Measurements from ENCODE around the gene SERPINC1.
"Not testable (repeated sequence)": the region's sequence is repeated elsewhere in the genome, so short reads cannot be mapped to it uniquely, and the experiment has no call there.

The SERPINC1 gene

DNA sequence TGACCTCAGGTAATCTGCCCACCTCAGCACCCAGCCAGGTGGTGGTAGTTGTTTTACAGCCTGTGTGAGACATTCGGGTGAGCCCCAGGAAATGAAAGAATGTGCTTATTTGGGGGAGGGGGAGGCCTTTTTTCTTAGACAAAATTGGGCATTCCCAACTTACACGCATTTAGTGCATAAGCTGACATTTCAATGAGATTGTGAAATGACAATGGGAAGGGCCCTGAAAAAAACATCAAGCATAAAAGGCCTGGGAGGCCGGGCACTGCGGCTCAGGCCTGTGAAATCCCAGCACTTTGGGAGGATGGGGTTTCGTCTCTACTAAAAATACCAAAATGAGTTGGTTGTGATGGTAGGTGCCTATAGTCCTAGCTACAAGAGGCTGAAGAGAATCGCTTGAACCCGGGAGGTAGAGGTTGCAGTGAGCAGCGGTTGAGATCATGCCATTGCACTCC is 54.3 kb downstream of the SERPINC1 start:
- no peak overlapping the region for H3K9ac ChIP-seq (ENCODE audit: insufficient read length, low read depth)

GRCh38 chr1:173862146-173862768 is 54.9 kb downstream of the SERPINC1 start:
- not testable (repeated sequence) for DNase-seq (ENCODE audit: low read depth, low spot score); H3K9ac ChIP-seq (ENCODE audit: insufficient read length, low read depth)

More for the DNA sequence above, 54.3 kb downstream of the SERPINC1 start:
- TF ChIP-seq ZNF274 (IDR thresholded peaks at IDR 0.05; ENCODE audit: low read depth, low read length) (no peak), SUZ12 (IDR thresholded peaks at IDR 0.05; ENCODE audit: extremely low read depth, insufficient read depth, insufficient read length) (no peak), YY1 (IDR thresholded peaks at IDR 0.05; ENCODE audit: insufficient read depth, insufficient read length) (no peak)
- H3K27me3 ChIP-seq (ENCODE audit: insufficient read depth, insufficient read length) = no peaks in the 10 kb centered on the region
- H3K36me3 ChIP-seq (ENCODE audit: insufficient read depth, insufficient read length, low read length) = peaks cover 88% of the 10 kb centered on the region
- no peaks in the 10 kb centered on the region for H3K4me1 ChIP-seq (ENCODE audit: insufficient read depth, insufficient read length)
- H3K9me3 ChIP-seq (ENCODE audit: insufficient read depth, low read length) = no peaks in the 10 kb centered on the region
- no peak overlapping the region for H3K4me3 ChIP-seq (ENCODE audit: insufficient read length, low read depth)
- no peak for DNase-seq (ENCODE audit: low read depth, low spot score)

GRCh38 chr1:173861731-173862145 is 55.4 kb downstream of the SERPINC1 start:
- no peaks in the 10 kb centered on the region for H3K4me1 ChIP-seq (ENCODE audit: insufficient read depth, insufficient read length)
- TF ChIP-seq YY1 (IDR thresholded peaks at IDR 0.05; ENCODE audit: insufficient read depth, insufficient read length) (no peak), ZNF274 (IDR thresholded peaks at IDR 0.05; ENCODE audit: low read depth, low read length) (no peak), SUZ12 (IDR thresholded peaks at IDR 0.05; ENCODE audit: extremely low read depth, insufficient read depth, insufficient read length) (no peak)
- no peak for DNase-seq (ENCODE audit: low read depth, low spot score)
- no peak overlapping the region for H3K4me3 ChIP-seq (ENCODE audit: insufficient read length, low read depth)
- H3K27me3 ChIP-seq (ENCODE audit: insufficient read depth, insufficient read length) = no peaks in the 10 kb centered on the region
- H3K36me3 ChIP-seq (ENCODE audit: insufficient read depth, insufficient read length, low read length) = peaks cover 88% of the 10 kb centered on the region
- no peaks in the 10 kb centered on the region for H3K9me3 ChIP-seq (ENCODE audit: insufficient read depth, low read length)
- H3K9ac ChIP-seq (ENCODE audit: insufficient read length, low read depth) = no peak overlapping the region

More at GRCh38 chr1:173862146-173862768, 54.9 kb downstream of the SERPINC1 start:
- H3K9me3 ChIP-seq (ENCODE audit: insufficient read depth, low read length); H3K4me1 ChIP-seq (ENCODE audit: insufficient read depth, insufficient read length); H3K4me3 ChIP-seq (ENCODE audit: insufficient read length, low read depth); H3K27me3 ChIP-seq (ENCODE audit: insufficient read depth, insufficient read length): not testable (repeated sequence)
- H3K36me3 ChIP-seq (ENCODE audit: insufficient read depth, insufficient read length, low read length) = peaks cover 88% of the 10 kb centered on the region

GRCh38 chr1:173860065-173860464 is 57.1 kb downstream of the SERPINC1 start:
- TF ChIP-seq SUZ12 (IDR thresholded peaks at IDR 0.05; ENCODE audit: extremely low read depth, insufficient read depth, insufficient read length) (no peak), ZNF274 (IDR thresholded peaks at IDR 0.05; ENCODE audit: low read depth, low read length) (no peak), YY1 (IDR thresholded peaks at IDR 0.05; ENCODE audit: insufficient read depth, insufficient read length) (no peak)
- Histone ChIP-seq H3K36me3 (ENCODE audit: insufficient read depth, insufficient read length, low read length) (peaks cover 88% of the 10 kb centered on the region), H3K27me3 (ENCODE audit: insufficient read depth, insufficient read length) (no peaks in the 10 kb centered on the region), H3K9me3 (ENCODE audit: insufficient read depth, low read length) (no peaks in the 10 kb centered on the region), H3K9ac (ENCODE audit: insufficient read length, low read depth) (no peak overlapping the region), H3K4me3 (ENCODE audit: insufficient read length, low read depth) (no peak overlapping the region), H3K4me1 (ENCODE audit: insufficient read depth, insufficient read length) (no peaks in the 10 kb centered on the region)
- DNase-seq (ENCODE audit: low read depth, low spot score) = no peak

- not testable (repeated sequence) for H3K9ac ChIP-seq (ENCODE audit: insufficient read length, low read depth); H3K4me1 ChIP-seq (ENCODE audit: insufficient read depth, insufficient read length); H3K4me3 ChIP-seq (ENCODE audit: insufficient read length, low read depth); H3K27me3 ChIP-seq (ENCODE audit: insufficient read depth, insufficient read length); DNase-seq (ENCODE audit: low read depth, low spot score); H3K9me3 ChIP-seq (ENCODE audit: insufficient read depth, low read length)
- peaks cover 88% of the 10 kb centered on the region for H3K36me3 ChIP-seq (ENCODE audit: insufficient read depth, insufficient read length, low read length)
Measured at GRCh38 chr1:173859547-173859946, 57.6 kb downstream of the SERPINC1 start.

DNA sequence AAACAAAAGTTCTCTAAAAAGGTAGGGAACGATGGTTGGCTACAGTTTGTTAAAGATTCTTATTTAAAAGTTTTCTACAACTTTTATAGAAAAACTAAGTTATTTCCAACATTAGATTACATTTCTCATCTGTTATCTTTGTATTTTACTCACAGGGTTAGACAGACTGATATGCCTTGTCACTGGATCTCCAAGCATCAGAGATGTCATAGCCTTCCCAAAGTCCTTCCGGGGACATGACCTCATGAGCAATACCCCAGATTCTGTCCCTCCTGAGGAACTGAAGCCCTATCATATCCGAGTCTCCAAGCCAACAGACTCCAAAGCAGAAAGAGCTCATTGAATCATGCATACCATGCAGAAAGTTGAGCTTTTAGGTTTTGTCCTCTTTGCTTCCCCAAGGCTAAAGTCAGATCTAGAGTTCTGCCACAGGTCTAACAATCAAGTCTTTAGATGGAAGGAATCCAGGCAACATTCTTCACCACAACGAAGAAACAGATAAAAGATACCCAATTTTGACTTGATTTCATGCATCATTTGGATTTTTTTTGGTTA is 59.7 kb downstream of the SERPINC1 start:
- Histone ChIP-seq H3K9me3 (ENCODE audit: insufficient read depth, low read length) (no peaks in the 10 kb centered on the region), H3K27me3 (ENCODE audit: insufficient read depth, insufficient read length) (no peaks in the 10 kb centered on the region), H3K4me3 (ENCODE audit: insufficient read length, low read depth) (no peak overlapping the region), H3K36me3 (ENCODE audit: insufficient read depth, insufficient read length, low read length) (peaks cover 84% of the 10 kb centered on the region), H3K9ac (ENCODE audit: insufficient read length, low read depth) (no peak overlapping the region), H3K4me1 (ENCODE audit: insufficient read depth, insufficient read length) (peaks cover 4% of the 10 kb centered on the region)
- no peak for DNase-seq (ENCODE audit: low read depth, low spot score)
- no peak for TF ChIP-seq ZNF274 (IDR thresholded peaks at IDR 0.05; ENCODE audit: low read depth, low read length)
- no peak for TF ChIP-seq SUZ12 (IDR thresholded peaks at IDR 0.05; ENCODE audit: extremely low read depth, insufficient read depth, insufficient read length)
- TF ChIP-seq YY1 (IDR thresholded peaks at IDR 0.05; ENCODE audit: insufficient read depth, insufficient read length) = no peak

GRCh38 chr1:173856903-173857302 is 60.2 kb downstream of the SERPINC1 start:
- Histone ChIP-seq H3K27me3 (ENCODE audit: insufficient read depth, insufficient read length) (no peaks in the 10 kb centered on the region), H3K9ac (ENCODE audit: insufficient read length, low read depth) (no peak overlapping the region), H3K36me3 (ENCODE audit: insufficient read depth, insufficient read length, low read length) (peaks cover 86% of the 10 kb centered on the region), H3K4me3 (ENCODE audit: insufficient read length, low read depth) (no peak overlapping the region), H3K4me1 (ENCODE audit: insufficient read depth, insufficient read length) (peaks cover 4% of the 10 kb centered on the region), H3K9me3 (ENCODE audit: insufficient read depth, low read length) (no peaks in the 10 kb centered on the region)
- no peak for DNase-seq (ENCODE audit: low read depth, low spot score)
- TF ChIP-seq YY1 (IDR thresholded peaks at IDR 0.05; ENCODE audit: insufficient read depth, insufficient read length) (no peak), SUZ12 (IDR thresholded peaks at IDR 0.05; ENCODE audit: extremely low read depth, insufficient read depth, insufficient read length) (no peak), ZNF274 (IDR thresholded peaks at IDR 0.05; ENCODE audit: low read depth, low read length) (no peak)
